Tibial nerve (tissue), 3 donors: ENCODE data around the gene SHPK.
"Not testable (repeated sequence)": the region's sequence is repeated elsewhere in the genome, so short reads cannot be mapped to it uniquely, and the experiment has no call there.

Experiments
- CTCF ChIP-seq, 5 experiments: fragments of 200-600 bp in 3 of 5; fragments of 450-650 bp in 2 of 5; sonication (generic) in 3 of 5; IDR thresholded peaks; one replicate each; pipeline ENCODE4 v1.5.1; 2016 to 2019; ENCODE audit warnings: antibody characterized with exemption in 5 of 5, mild to moderate bottlenecking in 3 of 5, moderate library complexity in 2 of 5
- POLR2A ChIP-seq, 2 donors: fragments of 450-650 bp; IDR thresholded peaks; one replicate each; pipeline ENCODE4 v1.6.1; 2017; ENCODE audit warnings: antibody characterized with exemption in 2 of 2, mild to moderate bottlenecking in 2 of 2, moderate library complexity in 2 of 2

DNA sequence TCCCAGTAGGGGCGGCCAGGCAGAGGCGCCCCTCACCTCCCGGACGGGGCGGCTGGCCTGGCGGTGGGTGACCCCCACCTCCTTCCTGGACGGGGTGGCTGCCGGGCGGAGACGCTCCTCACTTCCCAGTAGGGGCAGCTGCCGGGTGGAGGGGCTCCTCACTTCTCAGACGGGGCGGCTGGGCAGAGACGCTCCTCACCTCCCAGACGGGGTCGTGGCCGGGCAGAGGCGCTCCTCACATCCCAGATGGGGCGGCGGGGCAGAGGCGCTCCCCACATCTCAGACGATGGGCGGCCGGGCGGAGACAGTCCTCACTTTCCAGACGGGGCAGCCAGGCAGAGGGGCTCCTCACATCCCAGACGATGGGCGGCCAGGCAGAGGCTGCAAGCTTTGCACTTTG lies 71.8 kb downstream of the SHPK start:
- not testable (repeated sequence) for TF ChIP-seq CTCF, POLR2A (IDR thresholded peaks at IDR 0.05)
